Measurements from ENCODE around the gene FOXP1. TPM values are rescaled to one million over a fixed set of nuclear protein-coding genes. Genes with fewer than 3 reads are reported as not detected.

FOXP1 gene
- total and polyA plus RNA-seq, 2 of the 8 experiments (the other 6 are each of a cell fraction or from before 2014, with no cell fraction given), result 13.9 to 25.4 TPM

- no peak for FAIRE-seq
- CTCF ChIA-PET (ENCODE audit: partially characterized antibody), result interaction anchor here (0.5 to 0.7 kb wide), 2 partner anchors 26 to 455 kb away, joined by 3 to 4 read pairs; no protein-coding TSS in a partner anchor
- no peak overlapping the region for H2AK5ac ChIP-seq (ENCODE audit: low read depth, low read length)
- H2BK20ac ChIP-seq (ENCODE audit: low read length), result no peak overlapping the region
- no peak overlapping the region for H4K91ac ChIP-seq (replicated peaks; ENCODE audit: insufficient read length, low read length)
- no peak overlapping the region for H3K23ac ChIP-seq (ENCODE audit: insufficient read length)
- H2BK120ac ChIP-seq (replicated peaks; ENCODE audit: low read depth, low read length), result no peak overlapping the region
- no peak overlapping the region for H3K4me2 ChIP-seq (ENCODE audit: insufficient read depth in 1 of 2, low read depth in 2 of 2, low read length in 2 of 2)
- H3K27ac ChIP-seq (ENCODE audit: low read depth, low read length), result no peak overlapping the region
- WGBS, 2 experiments (ENCODE audit: extremely low coverage in 1 of 2, insufficient coverage in 1 of 2, insufficient read length in 1 of 2, insufficient replicate concordance in 2 of 2, low coverage in 1 of 2, low lambda C conversion rate in 2 of 2, missing lambda C conversion rate in 1 of 2), result 88% methylated on average over 3 of the region's 3 CpGs; no CpG with 5 or more reads in 1 of the 2 experiments
- no peaks in the 10 kb centered on the region for H3K23me2 ChIP-seq (ENCODE audit: low read depth, low read length)
- peaks cover 0 to 1% (median 0%) of the 10 kb centered on the region in 4 experiments; a peak in 1 of 7 replicates for H3K27me3 ChIP-seq (replicated peaks in 1 of 4; ENCODE audit: control insufficient read depth in 3 of 4, extremely low read depth in 1 of 4, insufficient read depth in 3 of 4, low read length in 3 of 4)
- no peaks in the 10 kb centered on the region for H3K79me1 ChIP-seq (ENCODE audit: low read depth, low read length)
- no peaks in the 10 kb centered on the region for H4K20me1 ChIP-seq (replicated peaks in 1 of 2; ENCODE audit: control insufficient read depth in 1 of 2, insufficient read depth in 2 of 2, low read length in 2 of 2)
- no peak overlapping the region for H3K9ac ChIP-seq (replicated peaks in 1 of 4; ENCODE audit: extremely low read depth in 1 of 4, low read depth in 3 of 4, low read length in 3 of 4)
- H3K4me3 ChIP-seq (ENCODE audit: extremely low read depth in 1 of 4, insufficient read depth in 2 of 4, low read depth in 3 of 4, low read length in 4 of 4), result no peak overlapping the region
- H3K56ac ChIP-seq (replicated peaks; ENCODE audit: insufficient read length, low read depth, low read length), result no peak overlapping the region
- H2BK15ac ChIP-seq (ENCODE audit: low read length), result no peak overlapping the region
- no peak overlapping the region for H3K14ac ChIP-seq (ENCODE audit: insufficient read length)
- H3K79me2 ChIP-seq (ENCODE audit: control insufficient read depth in 1 of 2, insufficient read depth in 2 of 2, low read length in 2 of 2), result 0 out of 4 replicates have a peak, but pooled peaks cover 0 to 2% of the 10 kb centered on the region in 2 experiments
- no peak overlapping the region for H2AFZ ChIP-seq (ENCODE audit: low read length)
- H4K8ac ChIP-seq (ENCODE audit: extremely low read depth, insufficient read depth, low read length), result no peak overlapping the region
- H2BK12ac ChIP-seq (ENCODE audit: low read depth, low read length), result no peak overlapping the region
- no peaks in the 10 kb centered on the region for H3K36me3 ChIP-seq (ENCODE audit: control insufficient read depth in 2 of 4, insufficient read depth in 4 of 4, low read length in 3 of 4)
- no peak overlapping the region for H3K4ac ChIP-seq (replicated peaks; ENCODE audit: insufficient read length, low read depth, low read length)
- no peaks in the 10 kb centered on the region for H3K9me3 ChIP-seq (ENCODE audit: insufficient read depth in 2 of 2, low read depth in 1 of 2, low read length in 1 of 2)
- no peak overlapping the region for H2BK5ac ChIP-seq (ENCODE audit: low read depth, low read length)
- H4K5ac ChIP-seq (ENCODE audit: insufficient read length, low read depth, low read length), result no peak overlapping the region
- peaks cover 0 to 16% (median 6%) of the 10 kb centered on the region in 4 experiments; a peak in 5 of 7 replicates for H3K4me1 ChIP-seq (replicated peaks in 1 of 4; ENCODE audit: control insufficient read depth in 3 of 4, insufficient read depth in 4 of 4, low read length in 3 of 4)
- no peak overlapping the region for H3K18ac ChIP-seq (ENCODE audit: extremely low read depth, low read length)
- no peak for DNase-seq (ENCODE audit: low read depth in 1 of 2, low spot score in 2 of 2)
- POLR2A ChIA-PET (ENCODE audit: partially characterized antibody), result no interaction called here
- TF ChIP-seq TCF12 (IDR thresholded peaks at IDR 0.05; ENCODE audit: low read depth, low read length), result no peak
- no peak for TF ChIP-seq TEAD4 (IDR thresholded peaks at IDR 0.05; ENCODE audit: low read depth, low read length)
- TF ChIP-seq SP1 (IDR thresholded peaks at IDR 0.05; ENCODE audit: low read depth, low read length), result no peak
- no peak for TF ChIP-seq SUZ12 (IDR thresholded peaks at IDR 0.05; ENCODE audit: low read length)
Measured at GRCh38 chr3:71077070-71077469, 506.5 kb downstream of the FOXP1 start.

All from H1 (cell line).